Measurements from ENCODE around the gene ZFHX3. TPM values are rescaled to one million over a fixed set of nuclear protein-coding genes. Genes with fewer than 3 reads are reported as not detected.

The ZFHX3 gene
- total and polyA plus RNA-seq, 10 of the 15 experiments (the other 5 are each of a cell fraction or from before 2014, with no cell fraction given) = 0.68 to 8.6 (median 2.0) TPM

- TF ChIP-seq NFIC (IDR thresholded peaks at IDR 0.05; ENCODE audit: low read depth, low read length) (no peak), FOS (IDR thresholded peaks at IDR 0.05; ENCODE audit: borderline replicate concordance, extremely low read depth, insufficient read length) (no peak), SIX5 (IDR thresholded peaks at IDR 0.05; ENCODE audit: low read depth, low read length, severe bottlenecking) (no peak), STAT1 (conservative IDR thresholded peaks at IDR 0.05) (no peak), SPI1 (IDR thresholded peaks at IDR 0.05; ENCODE audit: borderline replicate concordance, insufficient read depth, low read depth, low read length) (no peak), KAT2A (conservative IDR thresholded peaks at IDR 0.05; ENCODE audit: control insufficient read depth, low read depth, low read length) (no peak), ZNF622 (IDR thresholded peaks at IDR 0.05) (no peak)
Observed at GRCh38 chr16:72877374-72878028, 170.4 kb downstream of the ZFHX3 start (continued).

DNA sequence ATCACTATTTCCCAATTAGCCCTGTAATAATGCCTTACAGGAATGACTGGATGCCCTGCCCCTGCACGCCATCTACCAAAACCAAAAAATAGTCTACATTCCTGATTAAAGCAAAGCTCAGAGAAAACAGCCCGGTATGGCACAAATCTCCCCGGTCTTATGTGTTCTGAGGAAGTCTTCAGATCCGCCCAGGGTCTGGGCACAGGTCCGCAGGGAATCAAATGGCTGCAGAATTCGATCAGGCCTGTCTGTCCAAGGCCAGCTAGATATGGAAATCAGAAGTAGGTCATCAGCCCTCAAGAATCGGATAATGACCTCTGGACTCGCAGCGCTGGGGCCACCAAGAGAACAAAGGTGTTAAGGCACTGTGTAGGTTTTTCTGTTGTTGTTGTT, 171.0 kb downstream of the ZFHX3 start:
- H3K4me3 ChIP-seq = no peak overlapping the region
- no peak for DNase-seq (ENCODE audit: low read depth, low spot score)
- ChIA-PET SMC1A (ENCODE audit: uncharacterized antibody, unreplicated experiment) (no interaction called here), RAD21 (ENCODE audit: unreplicated experiment) (no interaction called here), CTCF (interaction anchor here (3.6 kb wide), 1 partner anchor 44 kb away, joined by 12 read pairs; no protein-coding TSS in a partner anchor), POLR2A (no interaction called here)
- no peak overlapping the region for H3K9ac ChIP-seq (ENCODE audit: control insufficient read depth, insufficient read depth, low read length)
- H3K36me3 ChIP-seq (ENCODE audit: control insufficient read depth in 2 of 2, insufficient read depth in 2 of 2, low read length in 1 of 2) = no peaks in the 10 kb centered on the region
- H3K4me2 ChIP-seq (ENCODE audit: control insufficient read depth, insufficient read depth) = no peak overlapping the region
- in situ Hi-C loops (cut with MboI) = no loop called here
- no peak for FAIRE-seq
- no peak for ATAC-seq
- no peaks in the 10 kb centered on the region for H3K79me2 ChIP-seq (ENCODE audit: control insufficient read depth, insufficient read depth, low read length)
- H3K4me1 ChIP-seq (ENCODE audit: control insufficient read depth, insufficient read depth, low read length) = no peaks in the 10 kb centered on the region
- no TSS peak for BruUV-seq (replicated peaks)
- H3K9me3 ChIP-seq (replicated peaks; ENCODE audit: control insufficient read depth, insufficient read depth, low read length) = no peaks in the 10 kb centered on the region
- intact Hi-C loops (cut with micrococcal nuclease; ENCODE audit: unreplicated experiment) = no loop called here
- WGBS (ENCODE audit: insufficient coverage, insufficient replicate concordance, low lambda C conversion rate, missing lambda C conversion rate) = 87% methylated on average over 9 of the region's 9 CpGs
- H2AFZ ChIP-seq (ENCODE audit: control insufficient read depth, low read depth, low read length) = no peak overlapping the region
- no peaks in the 10 kb centered on the region for H3K27me3 ChIP-seq (replicated peaks in 1 of 2; ENCODE audit: control insufficient read depth in 2 of 2, insufficient read depth in 2 of 2, low read length in 1 of 2)
- H3K27ac ChIP-seq (ENCODE audit: control insufficient read depth, insufficient read depth) = no peak overlapping the region
- no peaks in the 10 kb centered on the region for H4K20me1 ChIP-seq (ENCODE audit: control insufficient read depth, insufficient read depth)
- TF ChIP-seq NFYB (IDR thresholded peaks at IDR 0.05; ENCODE audit: insufficient read depth, low read depth, low read length) (no peak), RAD21 (IDR thresholded peaks at IDR 0.05; ENCODE audit: insufficient read depth, low read depth, low read length) (no peak), CHD4 (IDR thresholded peaks at IDR 0.05) (no peak), PAX8 (IDR thresholded peaks at IDR 0.05) (no peak), HCFC1 (IDR thresholded peaks at IDR 0.05; ENCODE audit: low read length) (no peak), SMC3 (IDR thresholded peaks at IDR 0.05; ENCODE audit: borderline replicate concordance, low read length) (no peak), RBBP5 (conservative IDR thresholded peaks at IDR 0.05) (no peak), KDM1A (IDR thresholded peaks at IDR 0.05; ENCODE audit: borderline replicate concordance) (no peak), ZNF24 (IDR thresholded peaks at IDR 0.05) (no peak), NBN (IDR thresholded peaks at IDR 0.05) (no peak), CEBPB (IDR thresholded peaks at IDR 0.05; ENCODE audit: borderline replicate concordance in 1 of 2, low read depth in 2 of 2, low read length in 2 of 2) (no peak), GABPA (IDR thresholded peaks at IDR 0.05; ENCODE audit: low read depth) (no peak)
- TF ChIP-seq, protein P1, sequence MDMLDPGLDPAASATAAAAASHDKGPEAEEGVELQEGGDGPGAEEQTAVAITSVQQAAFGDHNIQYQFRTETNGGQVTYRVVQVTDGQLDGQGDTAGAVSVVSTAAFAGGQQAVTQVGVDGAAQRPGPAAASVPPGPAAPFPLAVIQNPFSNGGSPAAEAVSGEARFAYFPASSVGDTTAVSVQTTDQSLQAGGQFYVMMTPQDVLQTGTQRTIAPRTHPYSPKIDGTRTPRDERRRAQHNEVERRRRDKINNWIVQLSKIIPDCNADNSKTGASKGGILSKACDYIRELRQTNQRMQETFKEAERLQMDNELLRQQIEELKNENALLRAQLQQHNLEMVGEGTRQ (IDR thresholded peaks at IDR 0.05; ENCODE audit: borderline replicate concordance, low read depth, low read length) = no peak
- TF ChIP-seq, protein P2, sequence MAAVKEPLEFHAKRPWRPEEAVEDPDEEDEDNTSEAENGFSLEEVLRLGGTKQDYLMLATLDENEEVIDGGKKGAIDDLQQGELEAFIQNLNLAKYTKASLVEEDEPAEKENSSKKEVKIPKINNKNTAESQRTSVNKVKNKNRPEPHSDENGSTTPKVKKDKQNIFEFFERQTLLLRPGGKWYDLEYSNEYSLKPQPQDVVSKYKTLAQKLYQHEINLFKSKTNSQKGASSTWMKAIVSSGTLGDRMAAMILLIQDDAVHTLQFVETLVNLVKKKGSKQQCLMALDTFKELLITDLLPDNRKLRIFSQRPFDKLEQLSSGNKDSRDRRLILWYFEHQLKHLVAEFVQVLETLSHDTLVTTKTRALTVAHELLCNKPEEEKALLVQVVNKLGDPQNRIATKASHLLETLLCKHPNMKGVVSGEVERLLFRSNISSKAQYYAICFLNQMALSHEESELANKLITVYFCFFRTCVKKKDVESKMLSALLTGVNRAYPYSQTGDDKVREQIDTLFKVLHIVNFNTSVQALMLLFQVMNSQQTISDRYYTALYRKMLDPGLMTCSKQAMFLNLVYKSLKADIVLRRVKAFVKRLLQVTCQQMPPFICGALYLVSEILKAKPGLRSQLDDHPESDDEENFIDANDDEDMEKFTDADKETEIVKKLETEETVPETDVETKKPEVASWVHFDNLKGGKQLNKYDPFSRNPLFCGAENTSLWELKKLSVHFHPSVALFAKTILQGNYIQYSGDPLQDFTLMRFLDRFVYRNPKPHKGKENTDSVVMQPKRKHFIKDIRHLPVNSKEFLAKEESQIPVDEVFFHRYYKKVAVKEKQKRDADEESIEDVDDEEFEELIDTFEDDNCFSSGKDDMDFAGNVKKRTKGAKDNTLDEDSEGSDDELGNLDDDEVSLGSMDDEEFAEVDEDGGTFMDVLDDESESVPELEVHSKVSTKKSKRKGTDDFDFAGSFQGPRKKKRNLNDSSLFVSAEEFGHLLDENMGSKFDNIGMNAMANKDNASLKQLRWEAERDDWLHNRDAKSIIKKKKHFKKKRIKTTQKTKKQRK (IDR thresholded peaks at IDR 0.05; ENCODE audit: low read depth, low read length) = no peak
- TF ChIP-seq, protein P3, sequence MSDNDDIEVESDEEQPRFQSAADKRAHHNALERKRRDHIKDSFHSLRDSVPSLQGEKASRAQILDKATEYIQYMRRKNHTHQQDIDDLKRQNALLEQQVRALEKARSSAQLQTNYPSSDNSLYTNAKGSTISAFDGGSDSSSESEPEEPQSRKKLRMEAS (IDR thresholded peaks at IDR 0.05; ENCODE audit: low read depth, low read length) = no peak
